Glutamatergic neuron (in vitro differentiated cells): ENCODE measurements around the gene ATMIN. TPM values are rescaled to one million over a fixed set of nuclear protein-coding genes. Genes with fewer than 3 reads are reported as not detected.
A peak's percentile ranks its signal among the peaks of the same experiment; 100 is the strongest.

Experiments
- DNase-seq: peaks from one replicate; pipeline ENCODE4 v3.0.0; 2022
- H3K27ac Mint-ChIP-seq: one replicate; pipeline ENCODE4 v1.8.0; 2020; ENCODE audit warnings: mild to moderate bottlenecking, mixed read lengths, inconsistent platforms; ENCODE audit not compliant: unreplicated experiment
- H3K27me3 Mint-ChIP-seq: one replicate; pipeline ENCODE4 v1.8.0; 2020; ENCODE audit warnings: mild to moderate bottlenecking, moderate library complexity, mixed read lengths, inconsistent platforms; ENCODE audit not compliant: unreplicated experiment
- H3K36me3 Mint-ChIP-seq: one replicate; pipeline ENCODE4 v1.8.0; 2020; ENCODE audit warnings: mild to moderate bottlenecking, mixed read lengths, inconsistent platforms; ENCODE audit not compliant: unreplicated experiment
- H3K4me1 Mint-ChIP-seq: one replicate; pipeline ENCODE4 v1.8.0; 2020; ENCODE audit warnings: mild to moderate bottlenecking, low read depth, mixed read lengths, inconsistent platforms; ENCODE audit not compliant: unreplicated experiment
- H3K4me3 Mint-ChIP-seq: one replicate; pipeline ENCODE4 v1.8.0; 2020; ENCODE audit warnings: mild to moderate bottlenecking, mixed read lengths, inconsistent platforms; ENCODE audit not compliant: unreplicated experiment
- H3K9me3 Mint-ChIP-seq: one replicate; pipeline ENCODE4 v1.8.0; 2020; ENCODE audit warnings: mild to moderate bottlenecking, moderate library complexity, mixed read lengths, inconsistent platforms; ENCODE audit not compliant: unreplicated experiment
- CTCF ChIP-seq: fragments of 200-600 bp; sonication (generic); IDR thresholded peaks from one replicate; pipeline ENCODE4 v1.5.0; 2021; ENCODE audit not compliant: partially characterized antibody, unreplicated experiment
- total RNA-seq: library from RNA; stranded (reverse); fragmentation: NEBNext Ultra II Directional; extraction: Animal tissue kit (Norgen Biotek cat#: 25700); gene quantifications from one replicate; pipeline ENCODE4 v1.2.1, GENCODE V29; 2021; ENCODE audit not compliant: unreplicated experiment

ATMIN gene
- total RNA-seq, 1 donor from 2014 or later: 61.5 TPM

DNA sequence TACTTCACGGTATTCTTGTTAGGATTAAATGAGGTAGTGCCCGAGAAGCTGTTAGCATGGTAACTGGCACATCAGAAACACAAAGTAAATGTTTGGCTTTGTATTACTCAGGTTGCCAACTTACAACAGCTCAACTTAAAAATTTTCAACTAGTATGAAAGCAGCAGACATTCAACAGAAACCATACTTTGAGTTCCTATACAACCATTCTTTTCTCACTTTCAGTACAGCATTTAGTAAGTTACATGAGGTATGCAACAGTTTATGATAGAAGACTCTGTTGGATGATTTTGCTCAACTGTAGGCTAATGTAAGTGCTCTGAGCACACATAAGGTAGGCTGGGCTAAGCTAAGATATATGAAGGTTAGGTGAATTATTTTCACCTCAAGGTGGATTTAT, 21.0 kb upstream of the ATMIN start:
- H3K27me3 Mint-ChIP-seq: peaks cover 1% of the 10 kb centered on the region
- DNase-seq: no peak
- no peaks in the 10 kb centered on the region for H3K9me3 Mint-ChIP-seq
- no peaks in the 10 kb centered on the region for H3K36me3 Mint-ChIP-seq
- H3K27ac Mint-ChIP-seq: no peak overlapping the region
- H3K4me1 Mint-ChIP-seq: no peaks in the 10 kb centered on the region
- H3K4me3 Mint-ChIP-seq: no peak overlapping the region
- no peak for TF ChIP-seq CTCF

- Mint-ChIP-seq H3K27ac (no peak overlapping the region), H3K36me3 (no peaks in the 10 kb centered on the region), H3K4me3 (no peak overlapping the region), H3K4me1 (no peaks in the 10 kb centered on the region), H3K27me3 (peaks cover 1% of the 10 kb centered on the region), H3K9me3 (no peaks in the 10 kb centered on the region)
- DNase-seq: no peak
- no peak for TF ChIP-seq CTCF
These were observed 17.1 kb upstream of the ATMIN start for GRCh38 chr16:81018496-81018895.

DNA sequence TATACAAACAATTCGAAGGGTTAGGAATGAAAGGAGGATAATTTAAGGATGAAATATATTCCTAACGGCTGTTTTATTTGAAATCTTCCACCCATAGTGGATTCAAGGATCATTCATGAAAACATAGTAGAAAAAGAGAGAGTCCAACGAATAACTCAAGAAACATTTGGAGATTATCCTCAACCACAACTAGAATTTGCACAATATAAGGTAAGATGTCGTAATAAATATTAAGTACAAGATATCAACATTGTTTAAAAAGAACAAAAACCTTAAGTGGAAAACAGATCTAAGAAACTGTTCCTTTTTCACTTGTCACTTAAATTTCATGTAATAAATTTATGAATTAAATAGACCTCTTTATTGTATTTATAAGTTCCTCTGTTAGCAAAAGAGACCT, 9.2 kb upstream of the ATMIN start:
- no peaks in the 10 kb centered on the region for H3K27me3 Mint-ChIP-seq
- no peaks in the 10 kb centered on the region for H3K9me3 Mint-ChIP-seq
- H3K4me3 Mint-ChIP-seq: no peak overlapping the region
- H3K27ac Mint-ChIP-seq: no peak overlapping the region
- H3K4me1 Mint-ChIP-seq: no peaks in the 10 kb centered on the region
- no peaks in the 10 kb centered on the region for H3K36me3 Mint-ChIP-seq
- DNase-seq: no peak
- TF ChIP-seq CTCF: no peak

DNA sequence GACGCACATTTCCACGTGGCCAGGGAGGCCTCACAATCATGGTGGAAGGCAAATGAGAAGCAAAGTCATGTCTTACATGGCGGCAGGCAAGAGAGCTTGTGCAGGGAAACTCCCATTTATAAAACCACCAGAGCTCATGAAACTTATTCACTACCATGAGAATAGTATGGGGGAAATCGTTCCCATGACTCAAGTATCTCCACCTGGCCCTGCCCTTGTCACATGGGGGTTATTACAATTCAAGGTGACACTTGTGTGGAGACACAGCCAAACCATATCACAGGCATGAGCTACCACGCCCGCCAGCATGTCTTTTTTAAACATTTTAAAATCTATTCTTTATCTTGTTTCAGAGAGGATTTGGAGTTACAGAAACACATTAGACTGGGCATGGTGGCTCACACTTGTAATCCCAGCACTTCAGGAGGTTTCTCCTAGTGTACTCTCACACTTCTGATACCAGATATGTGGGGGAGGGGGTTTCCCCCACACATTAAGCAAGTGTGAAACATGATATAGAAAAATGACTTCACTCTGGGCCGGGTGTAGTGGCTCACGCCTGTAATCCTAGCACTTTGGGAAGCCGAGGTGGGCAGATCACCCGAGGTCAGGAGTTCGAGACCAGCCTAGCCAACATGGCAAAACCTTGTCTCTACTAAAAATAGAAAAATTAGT, 5.6 kb upstream of the ATMIN start:
- no peak for DNase-seq
- Mint-ChIP-seq H3K27ac (no peak overlapping the region), H3K4me1 (no peaks in the 10 kb centered on the region), H3K36me3 (no peaks in the 10 kb centered on the region), H3K4me3 (no peak overlapping the region), H3K27me3 (peaks cover 2% of the 10 kb centered on the region), H3K9me3 (peaks cover 1% of the 10 kb centered on the region)
- TF ChIP-seq CTCF: no peak

DNA sequence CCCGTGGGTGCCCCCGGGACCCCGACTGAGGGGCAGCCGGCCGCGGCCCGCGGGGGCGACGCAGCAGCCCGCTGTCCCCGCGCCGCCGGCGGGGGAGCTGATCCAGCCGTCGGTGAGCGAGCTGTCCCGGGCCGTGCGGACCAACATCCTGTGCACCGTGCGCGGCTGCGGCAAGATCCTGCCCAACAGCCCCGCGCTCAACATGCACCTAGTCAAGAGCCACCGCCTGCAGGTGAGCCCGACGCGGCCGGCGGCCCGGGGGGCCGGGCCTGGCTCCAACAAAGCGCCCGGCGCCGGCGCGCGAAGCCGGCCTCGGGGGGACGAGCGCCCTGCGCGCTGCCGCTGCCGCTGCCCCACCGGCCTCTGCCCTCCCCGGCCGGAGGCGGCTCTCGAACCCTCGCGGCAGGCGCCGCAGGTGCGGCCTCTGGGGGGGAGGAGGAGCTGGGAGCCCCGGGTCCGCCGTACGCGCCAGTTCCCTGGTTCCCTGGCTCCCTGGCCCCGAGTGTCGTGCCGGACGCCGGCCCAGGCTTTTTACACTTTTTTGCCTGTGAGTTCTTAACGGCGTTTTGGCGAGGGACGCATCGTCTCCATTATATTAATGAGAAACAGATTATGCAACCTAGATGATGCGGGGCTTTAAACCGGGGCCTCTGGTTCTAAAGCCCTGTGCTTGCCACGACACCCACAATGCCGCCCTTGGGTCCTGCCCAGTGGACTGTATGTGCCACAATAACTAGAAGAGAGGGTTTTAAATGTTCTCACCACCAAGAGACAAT, 521 bp downstream of the ATMIN start:
- peak; percentile 57 for DNase-seq
- Mint-ChIP-seq H3K27ac (peak overlapping the region; percentile 89), H3K4me1 (peaks cover 19% of the 10 kb centered on the region)

More for the DNA sequence above, 521 bp downstream of the ATMIN start:
- Mint-ChIP-seq H3K36me3 (no peaks in the 10 kb centered on the region), H3K9me3 (peaks cover 12% of the 10 kb centered on the region), H3K27me3 (peaks cover 2% of the 10 kb centered on the region), H3K4me3 (peak overlapping the region; percentile 93)
- no peak for TF ChIP-seq CTCF
